ENCODE measurements around the gene ACOD1. TPM values are rescaled to one million over a fixed set of nuclear protein-coding genes. Genes with fewer than 3 reads are reported as not detected.
A peak's percentile ranks its signal among the peaks of the same experiment; 100 is the strongest.

Gene ACOD1
- total RNA-seq, 1 donor from 2014 or later = not detected

DNA sequence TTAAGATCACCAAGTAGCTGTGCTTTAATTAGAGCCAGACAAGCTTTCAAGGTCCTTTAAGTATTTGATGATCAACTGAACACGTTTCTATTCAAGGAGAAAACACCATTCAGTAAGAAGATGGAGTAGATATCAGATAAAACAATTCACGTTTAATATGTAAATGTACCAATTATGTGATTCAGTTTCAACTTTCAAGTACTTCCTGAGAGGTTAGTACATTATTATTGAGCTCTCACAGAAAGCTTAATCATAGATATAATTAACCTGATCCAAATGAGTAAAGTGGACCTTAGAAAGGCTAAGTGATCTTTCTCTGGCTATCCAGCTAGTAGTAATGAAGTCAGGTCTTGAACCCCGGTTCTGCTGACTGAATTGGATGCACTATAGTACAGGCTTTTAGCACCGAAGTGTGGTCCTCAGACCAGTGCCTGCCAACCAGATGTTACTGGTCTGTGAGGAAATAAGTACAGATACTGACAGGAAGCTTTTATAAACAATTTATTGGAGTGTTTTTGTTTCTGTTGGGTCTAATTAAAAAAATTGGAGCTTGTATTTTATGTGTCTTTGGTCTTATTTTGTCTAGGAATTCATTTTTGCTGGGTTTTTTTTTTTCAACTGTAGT lies 53.8 kb downstream of the ACOD1 start:
- Histone ChIP-seq H3K4me1 (peaks cover 16% of the 10 kb centered on the region), H3K9me3 (no peaks in the 10 kb centered on the region), H3K36me3 (peaks cover 83% of the 10 kb centered on the region), H3K4me3 (no peak overlapping the region), H3K27ac (no peak overlapping the region), H3K27me3 (no peaks in the 10 kb centered on the region)
- DNase-seq (no peak), ATAC-seq (no peak)
- TF ChIP-seq CTCF (IDR thresholded peaks at IDR 0.05) = no peak
- intact Hi-C loops (cut with DNase I) = no loop called here

- peak; percentile 59 for TF ChIP-seq CTCF (IDR thresholded peaks at IDR 0.05)
- Histone ChIP-seq H3K4me1 (peaks cover 16% of the 10 kb centered on the region), H3K27me3 (no peaks in the 10 kb centered on the region), H3K36me3 (peaks cover 85% of the 10 kb centered on the region), H3K4me3 (no peak overlapping the region), H3K9me3 (no peaks in the 10 kb centered on the region), H3K27ac (no peak overlapping the region)
- DNase-seq (no peak), ATAC-seq (peak; percentile 51)
- intact Hi-C loops (cut with DNase I) = no loop called here
Measured at GRCh38 chr13:77002590-77003190, 54.4 kb downstream of the ACOD1 start.

Other genes starting within 250 kb of the ACOD1 start
- gene KCTD12, start 62.1 kb upstream of the ACOD1 start, total RNA-seq = 152 TPM
- 41.8 TPM for gene CLN5, start 43.6 kb downstream of the ACOD1 start, total RNA-seq
- gene FBXL3, start 78.6 kb downstream of the ACOD1 start, total RNA-seq = 49.4 TPM

Measured in upper lobe of right lung (tissue), 1 donor.